SK-N-SH (cell line): Measurements from ENCODE around the gene PET100. TPM values are rescaled to one million over a fixed set of nuclear protein-coding genes. Genes with fewer than 3 reads are reported as not detected.
A peak's percentile ranks its signal among the peaks of the same experiment; 100 is the strongest.

ENCODE experiments used
- CTCF ChIA-PET: fragments of 300-600, 350-600 bp; formaldehyde crosslinking; extraction: SDS; loops from one replicate; lab custom pipeline; 2021; lab: Yijun Ruan, JAX
- POLR2A ChIA-PET: fragments of 350-600 bp; sonication (Branson Sonifier 250); formaldehyde crosslinking; extraction: SDS; loops from one replicate; lab custom pipeline; 2020; ENCODE audit warnings: antibody characterized with exemption, inconsistent platforms; lab: Yijun Ruan, JAX
- DNase-seq: peaks from one replicate; pipeline ENCODE4 v3.0.0; 2012
- H2AFZ ChIP-seq: fragments of 200-600 bp; sonication (generic); 2 replicates; pipeline ENCODE4 v1.8.1; 2016; ENCODE audit warnings: antibody characterized with exemption, mild to moderate bottlenecking, low read depth
- H3F3A ChIP-seq: fragments of 200-600 bp; sonication (generic); replicated peaks from 2 replicates; pipeline ENCODE3; 2016; ENCODE audit warnings: antibody characterized with exemption, mild to moderate bottlenecking; ENCODE audit not compliant: insufficient read depth
- H3K27ac ChIP-seq, 2 experiments: fragments of 200-500 bp in 1 of 2; fragments of 200-600 bp in 1 of 2; sonication (Bioruptor generic) in 1 of 2; sonication (generic), shearing (Covaris generic) in 1 of 2; 2 replicates each; pipeline versions ENCODE4 v1.5.1 to v1.6.1; 2014 to 2016; ENCODE audit warnings: low read depth in 2 of 2, inconsistent platforms in 1 of 2, low read length in 1 of 2, mild to moderate bottlenecking in 1 of 2, mixed read lengths in 1 of 2
- H3K27me3 ChIP-seq: fragments of 200-600 bp; sonication (generic), shearing (Covaris generic); 2 replicates; pipeline ENCODE4 v1.6.1; 2016; ENCODE audit warnings: mixed run types; ENCODE audit not compliant: insufficient read depth
- H3K36me3 ChIP-seq, 2 experiments: fragments of 200-500 bp in 1 of 2; fragments of 200-600 bp in 1 of 2; sonication (Bioruptor generic) in 1 of 2; sonication (generic) in 1 of 2; replicated peaks in 1 of 2; 2 replicates each; pipeline versions ENCODE3 to v1.5.1; 2014 to 2016; ENCODE audit warnings: low read length in 1 of 2, mild to moderate bottlenecking in 1 of 2; ENCODE audit not compliant: insufficient read depth in 2 of 2, control insufficient read depth in 1 of 2
- H3K4me1 ChIP-seq, 2 experiments: fragments of 200-500 bp in 1 of 2; fragments of 200-600 bp in 1 of 2; sonication (Bioruptor generic) in 1 of 2; sonication (generic), shearing (Covaris generic) in 1 of 2; 2 replicates each; pipeline versions ENCODE4 v1.5.1 to v1.6.1; 2014 to 2016; ENCODE audit warnings: low read depth in 1 of 2, low read length in 1 of 2, mixed run types in 1 of 2; ENCODE audit not compliant: insufficient read depth in 2 of 2, control insufficient read depth in 1 of 2
- H3K4me2 ChIP-seq: fragments of 200-600 bp; sonication (generic), shearing (Covaris generic); 2 replicates; pipeline ENCODE4 v1.6.1; 2017; ENCODE audit warnings: mixed run types
- H3K4me3 ChIP-seq, 2 experiments: fragments of 200-500 bp in 1 of 2; fragments of 200-600 bp in 1 of 2; sonication (Bioruptor generic) in 1 of 2; sonication (generic), shearing (Covaris generic) in 1 of 2; 2 replicates each; pipeline versions ENCODE4 v1.5.1 to v1.8.1; 2014 to 2016; ENCODE audit warnings: low read depth in 2 of 2, inconsistent platforms in 1 of 2, low read length in 1 of 2, mild to moderate bottlenecking in 1 of 2, mixed read lengths in 1 of 2, moderate library complexity in 1 of 2
- H3K79me2 ChIP-seq: fragments of 200-600 bp; sonication (generic); 2 replicates; pipeline ENCODE4 v1.8.1; 2017; ENCODE audit warnings: mild to moderate bottlenecking; ENCODE audit not compliant: insufficient read depth
- H3K9ac ChIP-seq: fragments of 200-600 bp; sonication (generic); 2 replicates; pipeline ENCODE4 v1.6.1; 2017; ENCODE audit warnings: mixed run types
- H3K9me2 ChIP-seq: fragments of 200-600 bp; sonication (generic); 2 replicates; pipeline ENCODE4 v1.6.1; 2017; ENCODE audit warnings: mixed run types
- H3K9me3 ChIP-seq: fragments of 200-600 bp; sonication (generic); 2 replicates; pipeline ENCODE4 v1.6.1; 2017; ENCODE audit warnings: mixed run types, mild to moderate bottlenecking, moderate library complexity
- H4K20me1 ChIP-seq: fragments of 200-600 bp; sonication (generic); 2 replicates; pipeline ENCODE4 v1.6.1; 2017; ENCODE audit warnings: mild to moderate bottlenecking, mixed run types; ENCODE audit not compliant: insufficient read depth
- ELF1 ChIP-seq: IDR thresholded peaks from 2 replicates; pipeline ENCODE4 v1.4.0; 2012
- EP300 ChIP-seq, 2 experiments: IDR thresholded peaks; 2 replicates each; pipeline versions ENCODE4 v1.4.0 to v1.6.1; 2012; ENCODE audit warnings: borderline replicate concordance in 1 of 2, low read depth in 1 of 2, low read length in 1 of 2
- FOSL2 ChIP-seq: IDR thresholded peaks from 2 replicates; pipeline ENCODE4 v1.4.0; 2012; ENCODE audit warnings: low read depth, mild to moderate bottlenecking, moderate library complexity, borderline replicate concordance
- FOXJ3 ChIP-seq: sonication (generic); formaldehyde crosslinking; IDR thresholded peaks from 2 replicates; pipeline ENCODE4 v1.5.1; 2020; ENCODE audit warnings: mild to moderate bottlenecking, missing genetic modification reagents
- FOXM1 ChIP-seq: IDR thresholded peaks from 2 replicates; pipeline ENCODE4 v1.4.0; 2012; ENCODE audit warnings: low read depth, mild to moderate bottlenecking
- GATA2 ChIP-seq: sonication (generic); formaldehyde crosslinking; IDR thresholded peaks from 2 replicates; pipeline ENCODE4 v1.5.0; 2020; ENCODE audit warnings: mild to moderate bottlenecking, missing genetic modification reagents
- JUND ChIP-seq: IDR thresholded peaks from 2 replicates; pipeline ENCODE4 v1.4.0; 2012
- MAX ChIP-seq: IDR thresholded peaks from 2 replicates; pipeline ENCODE4 v1.4.0; 2012; ENCODE audit warnings: low read depth
- MEF2A ChIP-seq: IDR thresholded peaks from 2 replicates; pipeline ENCODE4 v1.4.0; 2012; ENCODE audit warnings: low read depth, borderline replicate concordance
- MXI1 ChIP-seq: IDR thresholded peaks from 2 replicates; pipeline ENCODE4 v1.6.1; 2012; ENCODE audit warnings: mild to moderate bottlenecking, low read depth, low read length, improper control_type of control experiment
- NFIC ChIP-seq: IDR thresholded peaks from 2 replicates; pipeline ENCODE4 v1.4.0; 2012; ENCODE audit warnings: borderline replicate concordance
- NRF1 ChIP-seq: IDR thresholded peaks from 2 replicates; pipeline ENCODE4 v1.6.1; 2012; ENCODE audit warnings: low read depth, mild to moderate bottlenecking, low read length
- RCOR1 ChIP-seq: fragments of 150-350 bp; IDR thresholded peaks from 2 replicates; pipeline ENCODE4 v1.6.1; 2017; ENCODE audit warnings: antibody characterized with exemption, low read length
- REST ChIP-seq: IDR thresholded peaks from 2 replicates; pipeline ENCODE4 v1.6.1; 2012; ENCODE audit warnings: mild to moderate bottlenecking, low read depth, low read length, moderate library complexity
- RFX5 ChIP-seq: IDR thresholded peaks from 2 replicates; pipeline ENCODE4 v1.6.1; 2012; ENCODE audit warnings: mild to moderate bottlenecking, improper control_type of control experiment, low read length
- RXRA ChIP-seq: IDR thresholded peaks from 2 replicates; pipeline ENCODE4 v1.4.0; 2012; ENCODE audit warnings: low read depth, mild to moderate bottlenecking, borderline replicate concordance
- SMC3 ChIP-seq: IDR thresholded peaks from 2 replicates; pipeline ENCODE4 v1.6.1; 2012; ENCODE audit warnings: low read depth, low read length, improper control_type of control experiment
- YY1 ChIP-seq: IDR thresholded peaks from 2 replicates; pipeline ENCODE4 v1.4.0; 2012; ENCODE audit warnings: low read depth, mild to moderate bottlenecking
- WGBS: methylation state at CpG from one replicate; pipeline ENCODE4 v1.1.6; 2017; ENCODE audit warnings: low lambda C conversion rate; 5-methylcytosine and 5-hydroxymethylcytosine counted together
- polyA plus RNA-seq, 3 experiments: library from polyadenylated mRNA; depleted of rRNA; stranded (reverse); fragments of >200 nt; gene quantifications; 2 replicates each; pipeline ENCODE4 v1.2.3, GENCODE V29; 2012
- TF ChIP-seq, protein P1 (sequence below): IDR thresholded peaks from 2 replicates; pipeline ENCODE4 v1.4.0; 2012; ENCODE audit warnings: low read depth, borderline replicate concordance
- TF ChIP-seq, protein P2 (sequence below): IDR thresholded peaks from 2 replicates; pipeline ENCODE4; 2012
- TF ChIP-seq, protein P3 (sequence below): fragments of 150-350 bp; IDR thresholded peaks from 2 replicates; pipeline ENCODE4 v1.6.1; 2017; ENCODE audit warnings: antibody characterized with exemption, low read length, low read depth, borderline replicate concordance

Gene PET100
- polyA plus RNA-seq, 1 of the 3 experiments (the other 2 are of a cell fraction): 48.1 TPM

- H3K4me2 ChIP-seq: no peak overlapping the region
- 18% methylated on average over 11 of the region's 16 CpGs for whole genome bisulfite sequencing
- H3F3A ChIP-seq: peaks cover 4% of the 10 kb centered on the region
- H3K9ac ChIP-seq: no peak overlapping the region
- no peak for DNase-seq
- no peak overlapping the region for H3K4me3 ChIP-seq
- no peak overlapping the region for H3K27ac ChIP-seq
- no peak overlapping the region for H2AFZ ChIP-seq
- no peaks in the 10 kb centered on the region; the same call in 1 of the 2 replicates for H3K79me2 ChIP-seq
- TF ChIP-seq GATA2 (CRISPR knock-in tag) (no peak), SMC3 (no peak), FOXJ3 (CRISPR knock-in tag) (no peak), NRF1 (no peak), EP300 (IDR thresholded peaks at IDR 0.05; ENCODE audit: borderline replicate concordance in 1 of 2, low read depth in 1 of 2, low read length in 1 of 2) (no peak), YY1 (no peak), MXI1 (no peak), FOSL2 (no peak), FOXM1 (no peak), RXRA (no peak), JUND (no peak), RCOR1 (no peak), MEF2A (no peak), MAX (no peak)
- TF ChIP-seq, protein P1, sequence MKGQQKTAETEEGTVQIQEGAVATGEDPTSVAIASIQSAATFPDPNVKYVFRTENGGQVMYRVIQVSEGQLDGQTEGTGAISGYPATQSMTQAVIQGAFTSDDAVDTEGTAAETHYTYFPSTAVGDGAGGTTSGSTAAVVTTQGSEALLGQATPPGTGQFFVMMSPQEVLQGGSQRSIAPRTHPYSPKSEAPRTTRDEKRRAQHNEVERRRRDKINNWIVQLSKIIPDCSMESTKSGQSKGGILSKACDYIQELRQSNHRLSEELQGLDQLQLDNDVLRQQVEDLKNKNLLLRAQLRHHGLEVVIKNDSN: no peak
- TF ChIP-seq, protein P2, sequence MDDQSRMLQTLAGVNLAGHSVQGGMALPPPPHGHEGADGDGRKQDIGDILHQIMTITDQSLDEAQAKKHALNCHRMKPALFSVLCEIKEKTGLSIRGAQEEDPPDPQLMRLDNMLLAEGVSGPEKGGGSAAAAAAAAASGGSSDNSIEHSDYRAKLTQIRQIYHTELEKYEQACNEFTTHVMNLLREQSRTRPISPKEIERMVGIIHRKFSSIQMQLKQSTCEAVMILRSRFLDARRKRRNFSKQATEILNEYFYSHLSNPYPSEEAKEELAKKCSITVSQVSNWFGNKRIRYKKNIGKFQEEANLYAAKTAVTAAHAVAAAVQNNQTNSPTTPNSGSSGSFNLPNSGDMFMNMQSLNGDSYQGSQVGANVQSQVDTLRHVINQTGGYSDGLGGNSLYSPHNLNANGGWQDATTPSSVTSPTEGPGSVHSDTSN: no peak
- TF ChIP-seq, all 33 proteins: peak for 0
- H3K27me3 ChIP-seq: peaks cover 37% of the 10 kb centered on the region
- peaks cover 0 to 4% of the 10 kb centered on the region in 2 experiments; a peak in 1 of 4 replicates for H3K4me1 ChIP-seq
- no peaks in the 10 kb centered on the region for H3K9me2 ChIP-seq
- no peaks in the 10 kb centered on the region for H3K36me3 ChIP-seq
- ChIA-PET CTCF (interaction anchor here (1.1 to 5.5 kb wide), 4 partner anchors 8 to 163 kb away, joined by 5 to 25 read pairs (median 8); partner anchors contain the start of gene TRAPPC5), POLR2A (interaction anchor here (1.2 kb wide), 1 partner anchor 45 kb away, joined by 3 read pairs; the partner anchor contains the start of gene TRAPPC5)
- no peaks in the 10 kb centered on the region for H3K9me3 ChIP-seq
- no peaks in the 10 kb centered on the region for H4K20me1 ChIP-seq
These were observed 6.7 kb downstream of the PET100 start for GRCh38 chr19:7636317-7636690.

- Histone ChIP-seq H3F3A (peaks cover 4% of the 10 kb centered on the region), H3K9me2 (no peaks in the 10 kb centered on the region), H3K4me1 (peaks cover 0 to 4% of the 10 kb centered on the region in 2 experiments; a peak in 1 of 4 replicates), H4K20me1 (no peaks in the 10 kb centered on the region), H3K4me3 (peak within 1 kb of the TSS in 1 of 2 experiments; percentile 21; a peak in 1 of 4 replicates), H3K9ac (no peak within 1 kb of the TSS), H3K9me3 (no peaks in the 10 kb centered on the region), H2AFZ (no peak within 1 kb of the TSS), H3K27me3 (peaks cover 37% of the 10 kb centered on the region), H3K27ac (no peak within 1 kb of the TSS), H3K79me2 (no peaks in the 10 kb centered on the region), H3K4me2 (no peak within 1 kb of the TSS), H3K36me3 (no peaks in the 10 kb centered on the region)
- ChIA-PET CTCF (interaction anchor here (1.2 to 2.7 kb wide), 4 partner anchors 15 to 163 kb away, joined by 3 to 14 read pairs (median 8); partner anchors contain the start of gene TRAPPC5), POLR2A (no interaction called here)
- peak; percentile 73 for DNase-seq
- WGBS: 6% methylated on average over 15 of the region's 61 CpGs
- TF ChIP-seq RFX5: no peak
- TF ChIP-seq MAX: no peak
- TF ChIP-seq YY1: no peak
- no peak for TF ChIP-seq NFIC
- no peak for TF ChIP-seq ELF1
- no peak for TF ChIP-seq REST
- no peak for TF ChIP-seq NRF1
- TF ChIP-seq, protein P3, sequence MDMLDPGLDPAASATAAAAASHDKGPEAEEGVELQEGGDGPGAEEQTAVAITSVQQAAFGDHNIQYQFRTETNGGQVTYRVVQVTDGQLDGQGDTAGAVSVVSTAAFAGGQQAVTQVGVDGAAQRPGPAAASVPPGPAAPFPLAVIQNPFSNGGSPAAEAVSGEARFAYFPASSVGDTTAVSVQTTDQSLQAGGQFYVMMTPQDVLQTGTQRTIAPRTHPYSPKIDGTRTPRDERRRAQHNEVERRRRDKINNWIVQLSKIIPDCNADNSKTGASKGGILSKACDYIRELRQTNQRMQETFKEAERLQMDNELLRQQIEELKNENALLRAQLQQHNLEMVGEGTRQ: no peak
These were observed 7.2 kb downstream of the PET100 start, which contains the start of gene STXBP2 for GRCh38 chr19:7636691-7637373. TSS of gene STXBP2 (plus strand) at chr19:7637110. CDS start at chr19:7637150, 40 bp downstream.
